GM21529 (cell line): ENCODE results near the gene TMED8.
"Not testable (repeated sequence)": the region's sequence is repeated elsewhere in the genome, so short reads cannot be mapped to it uniquely, and the experiment has no call there.

Experiments used
- ATAC-seq: cut with Tn5 transposase; IDR thresholded peaks from one replicate; pipeline ENCODE4 v1.9.1; 2021; ENCODE audit not compliant: unreplicated experiment

The TMED8 gene

GRCh38 chr14:77376771-77377501 is at the start of gene TMED8, which contains the start of gene SAMD15:
Gene TMED8 (minus strand): TSS chr14:77377094. CDS start chr14:77377053, 41 bp downstream.
Gene SAMD15 (plus strand): TSS chr14:77377379. CDS start chr14:77377419, 40 bp downstream.
- ATAC-seq = peak; percentile 78

DNA sequence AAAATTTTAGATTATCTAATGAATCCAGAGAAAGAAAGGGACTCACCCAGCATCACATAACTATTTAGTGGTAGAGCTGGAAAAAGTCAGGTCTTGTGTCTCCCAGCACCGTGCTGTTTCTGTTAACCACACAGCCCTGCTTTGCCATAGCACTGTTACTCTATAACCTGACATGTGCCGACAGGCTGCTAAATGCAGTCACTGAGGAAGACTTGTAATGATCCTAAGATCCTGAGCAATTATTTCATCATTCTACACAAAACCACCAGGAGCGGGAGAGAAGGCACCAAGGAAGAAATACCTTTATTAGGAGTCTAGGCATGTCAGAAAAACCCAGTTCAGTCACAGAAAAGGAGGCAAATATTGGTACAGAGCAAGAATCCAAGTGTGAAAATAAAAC is 49.5 kb upstream of the TMED8 start:
- no peak for ATAC-seq

GRCh38 chr14:77424862-77425261 is 48.0 kb upstream of the TMED8 start:
- no peak for ATAC-seq

DNA sequence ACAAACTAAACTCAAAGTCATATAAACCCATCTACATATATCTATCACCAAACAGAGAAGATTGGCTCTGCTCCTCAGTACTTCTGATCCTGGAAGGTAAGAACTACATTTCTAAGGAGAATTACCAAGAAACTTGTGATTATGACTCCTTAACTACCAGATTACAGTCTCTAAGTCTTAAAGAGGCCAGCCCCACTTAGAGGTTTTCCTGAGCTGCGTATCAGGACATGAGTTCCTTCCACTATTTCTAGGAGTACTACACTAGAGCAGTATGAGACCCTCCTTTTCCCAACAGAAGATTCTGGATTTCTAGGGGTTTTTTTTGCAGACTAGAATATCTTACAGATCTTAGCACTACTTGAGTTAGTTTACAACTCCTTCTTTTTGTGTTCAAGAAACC is 46.5 kb upstream of the TMED8 start, which contains the start of gene NOXRED1:
Gene NOXRED1, minus strand, starts transcription at position 101 of the 400 bp plus-strand sequence. CDS start 634 bp downstream, outside the sequence.
- ATAC-seq = no peak

- ATAC-seq = no peak
Observed at GRCh38 chr14:77421201-77421600, 44.3 kb upstream of the TMED8 start.

GRCh38 chr14:77416836-77417235 is 39.9 kb upstream of the TMED8 start:
- no peak for ATAC-seq

GRCh38 chr14:77416098-77416497 is 39.2 kb upstream of the TMED8 start:
- ATAC-seq = not testable (repeated sequence)

DNA sequence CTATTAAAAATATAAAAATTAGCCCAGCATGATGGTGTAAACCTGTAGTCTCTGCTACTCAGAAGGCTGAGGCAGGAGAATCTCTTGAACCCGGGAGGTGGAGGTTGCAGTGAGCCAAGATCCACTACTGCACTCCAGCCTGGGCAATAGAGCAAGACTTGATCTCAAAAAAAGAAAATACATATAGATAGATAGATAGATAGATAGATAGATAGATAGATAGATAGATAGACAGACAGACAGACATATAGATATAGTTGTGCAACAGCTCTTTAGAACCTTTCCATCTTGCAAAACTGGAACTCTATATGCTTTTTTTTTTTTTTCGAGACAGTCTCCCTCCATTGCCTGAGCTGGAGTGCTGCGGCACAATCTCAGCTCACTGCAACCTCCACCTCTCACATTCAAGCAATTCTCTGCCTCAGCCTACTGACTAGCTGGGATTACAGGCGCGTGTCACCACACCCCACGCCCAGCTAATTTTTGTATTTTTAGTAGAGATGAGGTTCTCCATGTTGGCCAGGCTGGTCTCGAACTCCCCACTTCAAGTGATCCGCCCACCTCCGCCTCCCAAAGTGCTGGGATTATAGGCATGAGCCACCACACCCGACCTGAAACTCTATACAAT is 38.6 kb upstream of the TMED8 start:
- not testable (repeated sequence) for ATAC-seq

DNA sequence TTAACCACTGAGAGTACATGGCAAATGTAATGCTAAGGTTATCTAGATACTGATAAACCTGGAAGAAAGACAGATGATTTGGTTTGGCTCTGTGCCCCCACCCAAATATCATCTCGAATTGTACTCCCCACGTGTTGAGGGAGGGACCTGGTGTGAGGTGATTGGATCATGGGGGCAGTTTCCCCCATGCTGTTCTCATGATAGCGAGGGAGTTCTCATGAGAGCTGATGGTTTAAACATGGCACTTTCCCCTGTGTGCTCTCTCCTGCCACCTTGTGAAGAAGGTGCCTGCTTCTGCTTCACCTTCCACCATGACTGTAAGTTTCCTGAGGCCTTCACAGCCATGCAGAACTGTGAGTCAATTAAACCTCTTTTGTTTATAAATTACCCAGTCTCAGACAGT is 32.2 kb upstream of the TMED8 start:
- ATAC-seq = no peak

DNA sequence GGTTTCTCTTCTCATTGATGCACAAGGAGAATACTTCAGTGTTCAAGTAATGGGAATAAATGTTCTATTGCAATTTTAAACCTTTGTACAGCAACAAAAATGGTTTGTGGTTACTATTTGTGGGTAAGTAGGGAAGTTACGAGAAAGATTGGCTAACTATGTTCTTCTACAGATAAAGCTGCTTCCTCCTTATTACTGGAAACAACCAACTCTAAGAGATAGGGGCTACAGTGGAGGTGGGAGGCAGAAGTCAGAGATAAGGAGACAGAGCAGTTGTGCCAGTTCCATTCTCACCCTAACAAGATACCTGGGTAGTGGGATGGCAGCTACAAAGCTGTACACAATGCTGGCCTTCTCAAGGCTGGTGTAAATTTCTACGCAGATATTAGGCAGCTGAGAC is 30.3 kb upstream of the TMED8 start:
- no peak for ATAC-seq

DNA sequence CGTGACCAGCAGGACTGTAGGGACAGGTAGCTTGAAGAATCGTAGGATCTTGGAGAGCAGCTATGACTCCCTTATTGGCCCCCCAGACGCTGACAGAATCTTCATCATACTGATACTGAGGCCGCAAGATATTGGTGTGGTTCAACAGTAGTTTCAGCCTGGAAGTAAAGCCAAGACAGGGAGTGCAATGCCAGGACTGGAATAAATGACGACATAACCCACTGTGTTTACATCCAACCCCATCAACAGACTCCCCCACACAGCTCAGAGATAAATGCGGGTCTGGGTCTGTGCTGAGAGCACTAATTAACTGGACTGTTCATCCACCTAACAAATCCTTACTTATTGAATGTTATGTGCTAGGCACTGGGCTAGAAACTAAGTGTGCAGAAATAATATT is 29.8 kb upstream of the TMED8 start:
- ATAC-seq = no peak

- ATAC-seq = no peak
Observed at GRCh38 chr14:77406086-77406485, 29.2 kb upstream of the TMED8 start.

GRCh38 chr14:77403768-77404167 is 26.9 kb upstream of the TMED8 start:
- ATAC-seq = no peak

GRCh38 chr14:77400216-77400615 is 23.3 kb upstream of the TMED8 start:
- ATAC-seq = no peak

GRCh38 chr14:77390188-77390587 is 13.3 kb upstream of the TMED8 start:
- ATAC-seq = no peak

DNA sequence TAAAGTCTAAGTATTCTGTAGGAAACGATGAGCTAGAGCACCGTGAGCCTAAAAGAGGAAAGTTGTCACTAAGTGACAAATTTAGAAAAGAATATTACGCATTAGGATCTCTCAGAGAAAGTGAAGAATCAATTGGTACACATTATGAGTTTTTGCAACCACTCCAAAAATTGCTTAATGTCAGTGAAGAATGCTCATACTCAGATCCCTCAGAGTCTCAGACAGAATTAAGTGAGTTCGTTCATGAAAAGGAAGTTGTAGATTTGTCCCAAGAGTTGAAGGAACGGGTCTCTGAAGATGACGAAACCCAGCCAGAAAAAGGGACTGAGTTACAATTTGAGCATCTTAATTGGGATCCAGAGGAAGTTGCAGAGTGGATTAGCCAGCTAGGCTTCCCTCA is 1.8 kb upstream of the TMED8 start:
- no peak for ATAC-seq

DNA sequence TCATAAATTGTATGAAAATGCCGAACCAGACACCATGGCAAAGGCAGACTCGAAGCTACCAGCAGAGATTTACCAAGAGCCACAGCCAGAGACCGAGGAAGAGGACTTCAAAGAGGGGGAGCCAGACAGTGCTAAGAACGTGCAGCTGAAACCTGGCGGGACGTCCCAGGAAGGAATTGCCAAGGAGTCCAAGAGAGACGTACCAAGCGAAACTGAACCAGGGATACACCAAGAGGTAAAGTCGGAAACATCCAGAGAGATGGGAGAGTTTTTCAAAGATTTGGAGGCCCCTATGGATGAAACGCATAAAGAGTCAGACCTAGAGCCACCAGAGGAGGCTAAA is 579 bp upstream of the TMED8 start:
- ATAC-seq = peak; percentile 1

- peak; percentile 18 for ATAC-seq
Observed at GRCh38 chr14:77375973-77376770, 722 bp downstream of the TMED8 start.

DNA sequence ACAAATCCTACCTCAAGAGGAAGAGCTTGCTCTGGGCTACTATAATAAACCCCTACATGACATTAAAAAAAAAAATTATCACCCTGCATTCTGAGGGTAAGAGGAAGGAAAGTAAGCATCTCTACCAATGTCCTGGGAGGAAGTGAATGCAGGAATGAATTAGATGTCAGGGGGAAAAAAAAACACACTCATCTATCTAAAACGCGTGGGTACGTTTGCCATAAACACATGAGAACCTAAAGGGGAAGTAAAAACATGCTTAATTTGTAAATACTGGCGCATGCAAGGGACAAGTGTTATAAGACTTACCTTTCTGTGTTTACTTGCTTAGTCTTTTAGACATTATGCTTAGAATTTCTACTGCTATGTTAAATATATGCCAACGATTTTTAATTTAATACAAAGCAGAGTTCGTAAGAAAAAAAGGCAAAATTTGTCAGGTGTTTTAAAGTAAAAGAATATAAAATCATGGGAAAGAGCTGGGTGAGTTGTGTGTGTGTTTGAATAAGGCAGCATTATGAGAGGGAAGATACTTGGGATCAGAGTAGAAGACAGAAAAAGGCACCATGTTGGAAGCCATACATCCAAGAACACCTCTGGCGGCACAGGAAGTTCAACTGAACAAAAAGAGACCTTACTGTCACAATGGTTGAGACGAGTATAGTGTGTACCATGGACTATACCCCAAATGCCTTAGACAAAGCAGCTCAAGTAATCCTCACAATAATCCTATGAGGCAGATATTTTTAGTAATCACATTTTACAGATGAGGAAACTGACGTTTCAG is 1.5 kb downstream of the TMED8 start:
- ATAC-seq = no peak

- peak; percentile 41 for ATAC-seq
Observed at GRCh38 chr14:77372304-77372841, 4.5 kb downstream of the TMED8 start.

DNA sequence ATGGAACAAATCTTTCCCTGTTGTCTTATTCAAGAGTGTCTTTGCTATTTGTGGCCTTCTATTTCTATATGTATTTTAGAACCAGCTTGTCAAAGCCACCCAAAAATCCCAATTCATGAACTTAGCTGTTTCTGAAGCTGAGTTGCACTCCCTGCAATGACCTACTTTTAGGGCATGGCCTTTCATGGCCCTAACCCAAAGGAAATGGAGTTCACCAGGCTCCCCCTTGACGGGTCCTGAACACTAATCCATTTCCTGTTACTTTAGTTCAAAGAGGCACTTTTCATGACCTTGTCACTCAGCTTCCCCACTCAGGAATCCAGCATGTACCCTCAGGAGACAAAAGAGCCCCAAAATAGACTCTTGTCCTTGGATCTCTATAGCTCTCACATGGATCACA is 7.6 kb downstream of the TMED8 start:
- no peak for ATAC-seq
